C4-2B (cell line): ENCODE results near the gene SPTLC1.
"Not testable (repeated sequence)": the region's sequence is repeated elsewhere in the genome, so short reads cannot be mapped to it uniquely, and the experiment has no call there.

Experiments used
- H3K27ac ChIP-seq: fragments of 450-650 bp; 2 replicates; pipeline ENCODE4 v1.5.1; 2017
- CTCF ChIP-seq: fragments of 450-650 bp; conservative IDR thresholded peaks from 2 replicates; pipeline ENCODE4 v1.5.1; 2017; ENCODE audit warnings: mild to moderate bottlenecking
- ZFX ChIP-seq: fragments of 450-650 bp; IDR thresholded peaks from 2 replicates; pipeline ENCODE4 v1.6.1; 2017

The SPTLC1 gene

GRCh38 chr9:92019658-92020057, 95.6 kb downstream of the SPTLC1 start:
- no peak for TF ChIP-seq CTCF
- H3K27ac ChIP-seq: no peak overlapping the region

- no peak overlapping the region for H3K27ac ChIP-seq
- TF ChIP-seq CTCF (no peak), ZFX (no peak)
Measured at GRCh38 chr9:92010705-92011536, 104.3 kb downstream of the SPTLC1 start.

GRCh38 chr9:92010253-92010652, 105.0 kb downstream of the SPTLC1 start:
- H3K27ac ChIP-seq: not testable (repeated sequence)

GRCh38 chr9:92008041-92008440, 107.2 kb downstream of the SPTLC1 start:
- TF ChIP-seq CTCF (no peak), ZFX (no peak)

GRCh38 chr9:92004045-92004392, 111.2 kb downstream of the SPTLC1 start:
- no peak overlapping the region for H3K27ac ChIP-seq
- no peak for TF ChIP-seq ZFX
- TF ChIP-seq CTCF: no peak

More at GRCh38 chr9:92008041-92008440, 107.2 kb downstream of the SPTLC1 start:
- no peak overlapping the region for H3K27ac ChIP-seq

- TF ChIP-seq CTCF: no peak
- TF ChIP-seq ZFX: no peak
- no peak overlapping the region for H3K27ac ChIP-seq
Measured at GRCh38 chr9:92003308-92004044, 111.7 kb downstream of the SPTLC1 start.

- H3K27ac ChIP-seq: not testable (repeated sequence)
Measured at GRCh38 chr9:92001948-92002347, 113.3 kb downstream of the SPTLC1 start.

- TF ChIP-seq CTCF (no peak), ZFX (no peak)
- H3K27ac ChIP-seq: no peak overlapping the region
Measured at GRCh38 chr9:92001244-92001643, 114.0 kb downstream of the SPTLC1 start.
